Mesothelial cell of epicardium (in vitro differentiated cells): ENCODE measurements around the gene PNPO. TPM values are rescaled to one million over a fixed set of nuclear protein-coding genes. Genes with fewer than 3 reads are reported as not detected.
"Not testable (repeated sequence)": the region's sequence is repeated elsewhere in the genome, so short reads cannot be mapped to it uniquely, and the experiment has no call there.

Experiments used
- DNase-seq, 2 experiments: peaks; one replicate each; pipeline ENCODE4 v3.0.0; 2021; ENCODE audit warnings: low spot score in 2 of 2; ENCODE audit not compliant: unreplicated experiment in 2 of 2
- H3K27ac Mint-ChIP-seq: 2 replicates; pipeline ENCODE4 v1.8.0; 2021; ENCODE audit warnings: mixed read lengths
- H3K27me3 Mint-ChIP-seq: 2 replicates; pipeline ENCODE4 v1.8.0; 2021; ENCODE audit warnings: low read depth, mixed read lengths
- H3K36me3 Mint-ChIP-seq: 2 replicates; pipeline ENCODE4 v1.8.0; 2021; ENCODE audit warnings: mixed read lengths
- H3K4me1 Mint-ChIP-seq: 2 replicates; pipeline ENCODE4 v1.8.0; 2021; ENCODE audit warnings: mixed read lengths
- H3K4me3 Mint-ChIP-seq: 2 replicates; pipeline ENCODE4 v1.8.0; 2021; ENCODE audit warnings: mild to moderate bottlenecking, moderate library complexity, mixed read lengths
- H3K9me3 Mint-ChIP-seq: 2 replicates; pipeline ENCODE4 v1.8.0; 2021; ENCODE audit warnings: mixed read lengths
- CTCF ChIP-seq: fragments of 200-600 bp; sonication (generic); IDR thresholded peaks from one replicate; pipeline ENCODE4 v1.5.0; 2021; ENCODE audit warnings: antibody characterized with exemption; ENCODE audit not compliant: unreplicated experiment
- total RNA-seq: library from RNA; stranded (reverse); gene quantifications from 3 replicates; pipeline ENCODE4 v1.2.1, GENCODE V29; 2021

PNPO gene
- total RNA-seq, 1 donor from 2014 or later: 7.4 TPM

GRCh38 chr17:47929218-47930000 lies 12.0 kb upstream of the PNPO start:
- no peak for TF ChIP-seq CTCF
- Mint-ChIP-seq H3K4me3 (no peak overlapping the region), H3K36me3 (peaks cover 22% of the 10 kb centered on the region), H3K4me1 (peaks cover 8% of the 10 kb centered on the region), H3K27me3 (no peaks in the 10 kb centered on the region), H3K27ac (no peak overlapping the region), H3K9me3 (no peaks in the 10 kb centered on the region)
- no peak for DNase-seq

- Mint-ChIP-seq H3K4me3 (no peak overlapping the region), H3K4me1 (peaks cover 8% of the 10 kb centered on the region), H3K36me3 (peaks cover 11% of the 10 kb centered on the region), H3K27ac (no peak overlapping the region), H3K9me3 (no peaks in the 10 kb centered on the region), H3K27me3 (no peaks in the 10 kb centered on the region)
- TF ChIP-seq CTCF: no peak
- DNase-seq: no peak
These were observed 9.5 kb upstream of the PNPO start for GRCh38 chr17:47931848-47932247.

GRCh38 chr17:47934856-47935255 lies 6.5 kb upstream of the PNPO start:
- TF ChIP-seq CTCF: no peak
- H3K36me3 Mint-ChIP-seq: peaks cover 4% of the 10 kb centered on the region
- H3K4me3 Mint-ChIP-seq: no peak overlapping the region
- DNase-seq: no peak
- H3K27me3 Mint-ChIP-seq: no peaks in the 10 kb centered on the region
- H3K27ac Mint-ChIP-seq: no peak overlapping the region
- no peaks in the 10 kb centered on the region for H3K4me1 Mint-ChIP-seq
- no peaks in the 10 kb centered on the region for H3K9me3 Mint-ChIP-seq

GRCh38 chr17:47935468-47935867 lies 5.9 kb upstream of the PNPO start:
- not testable (repeated sequence) for H3K4me1 Mint-ChIP-seq, H3K27ac Mint-ChIP-seq, H3K27me3 Mint-ChIP-seq, H3K4me3 Mint-ChIP-seq, H3K9me3 Mint-ChIP-seq, DNase-seq, H3K36me3 Mint-ChIP-seq

GRCh38 chr17:47935961-47936360 lies 5.4 kb upstream of the PNPO start:
- Mint-ChIP-seq H3K9me3 (no peaks in the 10 kb centered on the region), H3K27me3 (no peaks in the 10 kb centered on the region), H3K27ac (no peak overlapping the region), H3K4me1 (peaks cover 2% of the 10 kb centered on the region), H3K36me3 (no peaks in the 10 kb centered on the region), H3K4me3 (no peak overlapping the region)
- DNase-seq: no peak
- no peak for TF ChIP-seq CTCF

GRCh38 chr17:47937941-47938340 lies 3.4 kb upstream of the PNPO start:
- H3K36me3 Mint-ChIP-seq: no peaks in the 10 kb centered on the region
- no peak for DNase-seq
- H3K27me3 Mint-ChIP-seq: no peaks in the 10 kb centered on the region
- H3K9me3 Mint-ChIP-seq: no peaks in the 10 kb centered on the region
- no peak overlapping the region for H3K4me3 Mint-ChIP-seq
- TF ChIP-seq CTCF: no peak
- no peak overlapping the region for H3K27ac Mint-ChIP-seq
- peaks cover 11% of the 10 kb centered on the region for H3K4me1 Mint-ChIP-seq
